GM19239 (cell line): ENCODE results near the gene KRTAP10-1.

ENCODE experiments used
- DNase-seq: peaks from one replicate; pipeline ENCODE4 v3.0.0; 2011; ENCODE audit warnings: low spot score; ENCODE audit not compliant: insufficient read length
- FAIRE-seq: peaks from 2 replicates; lab custom pipeline; 2011; peaks lifted over from hg19 to GRCh38; lab: Jason Lieb, UNC

The KRTAP10-1 gene

DNA sequence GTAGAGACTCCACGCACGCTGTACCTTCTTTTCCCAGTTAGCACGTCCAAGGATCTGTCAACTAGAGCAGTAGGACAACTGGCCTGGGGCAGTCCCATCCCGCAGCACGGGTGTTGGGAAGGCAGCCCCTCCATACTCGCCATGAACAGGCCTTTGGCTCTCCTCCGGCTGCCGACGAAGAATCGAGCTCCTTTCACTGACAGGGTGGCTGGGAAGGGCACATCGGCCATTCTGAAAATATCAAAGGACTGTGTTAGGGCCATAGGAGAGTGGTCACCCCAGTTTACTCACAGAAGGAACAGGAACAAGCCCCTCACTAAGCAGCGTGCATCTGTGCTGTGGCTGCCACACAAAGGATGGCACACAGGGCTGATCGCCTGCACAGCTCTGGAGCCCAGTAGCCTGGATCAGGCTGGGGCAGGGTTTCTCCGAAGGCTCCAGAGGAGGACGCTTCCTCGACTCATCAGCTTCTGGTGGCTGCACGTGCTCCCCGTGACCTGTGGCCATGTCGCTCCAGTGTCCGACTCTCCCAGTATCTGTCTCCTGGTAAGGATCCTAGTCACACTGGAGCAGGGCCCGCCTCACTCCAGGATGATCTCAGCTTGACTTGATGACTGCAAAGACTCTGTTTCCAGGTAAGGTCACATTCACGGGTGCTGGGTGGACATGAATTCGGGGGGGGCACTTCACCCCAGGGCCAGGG is 8.9 kb downstream of the KRTAP10-1 start:
- DNase-seq: no peak
- no peak for FAIRE-seq

DNA sequence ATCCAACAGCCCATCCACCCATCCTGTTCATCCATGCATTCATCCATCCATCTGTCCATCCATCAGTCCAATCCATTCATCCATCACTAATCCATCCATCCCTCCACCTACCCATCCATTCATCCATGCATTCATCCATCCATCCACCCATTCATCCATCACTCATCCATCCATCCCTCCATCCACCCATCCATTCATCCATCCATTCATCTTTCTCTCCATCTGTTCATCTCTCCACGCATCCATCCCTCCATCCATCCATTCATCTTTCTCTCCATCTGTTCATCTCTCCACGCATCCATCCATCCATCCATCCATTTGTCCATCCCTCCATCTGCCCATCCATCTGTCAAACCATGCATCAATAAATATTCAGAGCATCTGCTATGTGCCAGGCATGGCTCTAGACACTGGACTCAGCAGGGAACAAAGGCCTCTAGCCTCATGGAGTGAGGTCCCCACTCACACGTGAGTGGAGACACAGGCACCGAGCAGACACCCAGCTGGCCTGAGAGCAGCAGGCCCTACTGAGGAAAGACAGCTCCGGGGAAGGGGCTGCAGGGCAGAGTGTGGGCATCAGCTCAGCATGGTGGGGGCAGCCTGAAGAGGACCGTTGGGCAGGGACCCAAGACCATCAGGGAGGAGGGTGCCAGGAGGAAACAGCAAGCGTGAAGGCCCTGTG is 9.6 kb downstream of the KRTAP10-1 start:
- no peak for FAIRE-seq
- DNase-seq: no peak

DNA sequence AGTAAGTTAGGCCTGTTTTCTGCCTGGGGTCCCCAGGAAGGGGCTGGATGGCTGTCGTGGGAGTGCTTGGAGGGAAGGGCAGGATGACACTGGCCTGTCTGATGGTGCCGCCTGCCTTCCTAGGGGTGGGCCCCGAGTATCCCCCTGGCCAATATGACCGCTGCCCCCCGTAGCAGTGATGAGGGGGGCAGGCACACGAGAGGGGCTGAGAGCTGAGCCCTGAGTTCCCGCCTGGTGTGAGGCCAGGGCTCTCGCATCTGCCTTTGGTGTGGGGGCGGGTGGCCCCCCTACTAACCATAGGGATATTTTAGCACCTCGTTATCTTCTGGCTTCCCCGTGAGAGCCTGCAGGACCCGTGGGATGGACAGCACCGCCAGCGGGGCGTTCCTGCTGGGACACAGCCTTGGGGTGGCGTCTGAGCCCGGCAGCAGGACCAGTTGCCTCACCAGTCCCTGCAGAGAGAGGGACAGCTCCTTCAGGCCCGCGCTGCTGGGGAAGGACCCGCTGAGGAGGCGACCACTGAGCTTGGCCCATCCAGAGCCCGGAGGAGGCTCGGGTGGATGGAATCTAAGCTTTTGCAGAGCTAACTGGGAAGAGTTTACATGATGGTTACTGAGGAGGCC is 10.4 kb downstream of the KRTAP10-1 start:
- DNase-seq (no peak), FAIRE-seq (no peak)

DNA sequence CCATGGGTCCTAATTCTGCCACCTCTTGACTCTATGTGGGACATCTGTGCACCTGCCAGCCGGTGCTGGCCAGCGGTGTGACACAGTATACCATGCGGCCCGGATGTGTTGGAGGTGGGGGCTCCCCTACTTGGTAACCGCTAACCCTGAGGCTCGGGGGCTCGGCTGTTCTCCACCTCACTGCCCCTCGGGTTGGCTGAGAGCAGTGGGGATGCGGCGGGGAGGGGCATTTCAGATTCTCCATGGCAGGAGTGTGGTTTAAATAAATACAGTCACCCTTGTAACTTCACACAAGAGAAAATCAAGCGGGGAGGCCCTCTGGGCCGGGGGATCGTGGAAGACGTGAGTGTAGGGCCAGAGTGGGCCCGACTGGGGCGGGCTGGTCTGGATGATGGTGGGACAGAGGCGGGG is 11.0 kb downstream of the KRTAP10-1 start:
- FAIRE-seq (no peak), DNase-seq (no peak)

DNA sequence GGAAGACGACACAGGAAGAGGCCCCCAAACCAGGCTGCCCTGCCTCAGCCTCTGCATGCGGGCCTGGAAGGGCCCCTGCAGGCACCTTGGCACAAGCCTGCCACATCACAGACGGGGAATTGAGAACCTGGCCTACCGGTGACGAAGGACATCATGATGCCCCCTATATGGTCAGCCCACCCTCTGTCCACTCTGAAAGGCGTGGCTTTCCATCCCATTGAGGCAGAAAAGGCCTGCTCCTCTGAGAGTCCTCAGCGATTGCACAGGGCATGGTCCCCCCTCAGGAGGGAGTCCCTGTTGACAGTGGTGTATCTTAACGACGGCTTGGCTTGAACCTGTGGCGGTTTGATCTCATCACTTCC is 11.4 kb downstream of the KRTAP10-1 start:
- no peak for FAIRE-seq
- DNase-seq: no peak

DNA sequence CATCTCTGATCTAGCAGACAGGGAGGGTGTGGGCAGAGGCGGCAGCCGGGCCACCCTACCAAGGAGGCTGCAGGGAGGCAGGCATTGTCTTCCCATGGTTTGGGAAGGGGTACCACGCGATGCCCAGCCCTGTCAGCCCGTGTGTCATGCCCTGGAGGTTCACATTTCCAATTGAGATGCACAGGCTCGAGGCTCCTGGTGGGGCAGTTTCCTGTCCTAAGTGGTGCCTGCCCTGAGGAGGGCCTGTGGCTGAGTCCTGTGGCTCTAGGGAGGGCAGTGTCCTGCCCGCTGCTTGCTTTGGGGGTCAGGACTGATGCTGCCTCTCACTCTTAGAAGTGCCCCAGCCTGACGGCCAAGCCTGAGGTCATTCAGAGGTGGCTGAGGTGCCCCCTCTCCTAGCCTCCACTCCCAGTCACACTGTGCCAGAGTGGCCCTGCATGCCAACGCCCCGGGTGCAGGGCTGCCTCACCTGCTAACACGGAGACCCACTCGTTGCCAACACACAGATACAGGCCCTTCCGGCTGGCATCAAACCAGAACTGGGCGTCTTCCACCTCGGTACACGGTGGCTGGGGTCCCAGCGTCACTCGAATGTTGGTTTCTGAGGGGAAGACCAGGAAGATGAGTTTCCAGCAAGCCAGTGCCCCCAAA is 11.9 kb downstream of the KRTAP10-1 start:
- DNase-seq: no peak
- FAIRE-seq: no peak

DNA sequence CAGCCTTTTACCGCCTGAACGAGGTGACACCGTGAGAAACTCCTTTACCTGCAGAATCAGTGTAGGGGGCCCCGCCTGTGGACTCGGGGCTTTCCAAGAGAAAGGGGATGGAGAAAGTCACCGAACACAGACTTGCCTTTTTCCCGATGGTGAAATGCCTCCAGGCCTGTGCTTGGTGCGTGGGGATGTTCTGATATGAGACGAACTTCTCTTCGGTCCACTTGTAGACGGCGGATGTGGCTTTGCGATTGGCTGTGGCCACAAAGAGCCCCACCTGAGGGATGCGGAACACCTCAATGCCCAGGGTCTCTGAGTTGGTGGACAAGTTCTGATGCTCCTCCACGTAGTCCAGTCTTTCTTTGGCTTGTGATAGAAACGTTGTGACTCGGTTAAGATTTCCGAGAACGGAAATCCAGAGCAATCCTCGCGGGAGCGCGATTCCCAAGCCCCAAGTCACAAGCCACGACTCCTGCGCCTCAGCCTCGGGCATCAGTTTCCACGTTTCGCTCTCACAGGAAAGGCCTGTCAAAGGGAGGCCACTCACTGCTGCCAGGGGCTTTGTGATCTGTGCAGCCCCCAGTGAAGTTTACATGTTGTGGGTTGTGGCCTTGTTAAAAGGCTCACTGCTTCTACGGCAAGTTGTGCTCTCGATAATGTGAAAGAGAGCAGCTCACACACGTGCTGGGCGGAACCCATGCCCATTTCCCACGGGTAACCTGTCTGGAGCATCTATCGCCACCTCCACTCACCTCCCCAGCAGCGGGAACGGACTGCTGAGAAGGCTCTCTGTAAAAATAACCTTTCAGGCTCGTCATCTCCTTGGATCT is 12.6 kb downstream of the KRTAP10-1 start:
- DNase-seq (no peak), FAIRE-seq (no peak)

DNA sequence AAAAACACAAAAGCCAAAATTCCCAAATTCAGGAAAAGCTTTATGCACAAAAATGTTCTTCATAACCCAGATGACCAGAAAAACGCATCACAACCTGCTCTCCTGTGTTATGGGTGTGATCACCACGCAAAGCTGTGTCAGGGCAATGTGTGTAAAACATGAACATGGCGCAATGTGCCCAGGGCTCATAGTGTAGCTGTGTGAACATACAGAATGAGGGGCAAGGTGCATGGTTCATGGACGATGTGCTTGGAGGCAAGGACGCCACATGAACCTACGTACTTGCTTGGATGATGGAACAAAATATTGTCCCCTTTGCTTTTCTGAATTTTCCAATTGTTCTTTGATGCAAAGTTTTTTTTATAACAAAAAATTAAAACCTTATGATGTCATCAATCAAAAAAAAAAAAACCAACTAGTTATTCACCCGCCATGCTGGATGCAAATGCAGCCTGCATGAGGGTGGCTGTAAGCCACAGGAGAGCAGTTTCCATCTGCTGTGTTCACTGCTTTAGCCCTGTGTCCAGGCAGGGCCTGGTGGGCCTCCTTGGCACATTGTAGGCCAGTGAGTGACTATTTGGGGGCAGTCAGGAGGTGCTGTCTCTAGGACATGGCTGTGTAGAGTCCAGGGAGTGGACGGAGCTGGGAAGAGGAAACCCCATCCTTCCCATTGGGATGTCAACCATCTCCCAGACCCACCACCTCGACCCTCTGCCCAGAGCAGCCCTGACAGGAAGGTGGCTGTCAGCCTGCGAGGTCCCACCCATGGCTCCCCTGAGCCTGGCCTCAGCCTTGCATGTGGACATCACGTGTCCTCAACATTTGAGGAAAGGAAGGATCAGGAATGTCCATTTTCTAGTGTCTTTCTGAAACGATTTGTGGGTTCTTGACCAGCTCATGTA is 13.6 kb downstream of the KRTAP10-1 start:
- DNase-seq (no peak), FAIRE-seq (no peak)

DNA sequence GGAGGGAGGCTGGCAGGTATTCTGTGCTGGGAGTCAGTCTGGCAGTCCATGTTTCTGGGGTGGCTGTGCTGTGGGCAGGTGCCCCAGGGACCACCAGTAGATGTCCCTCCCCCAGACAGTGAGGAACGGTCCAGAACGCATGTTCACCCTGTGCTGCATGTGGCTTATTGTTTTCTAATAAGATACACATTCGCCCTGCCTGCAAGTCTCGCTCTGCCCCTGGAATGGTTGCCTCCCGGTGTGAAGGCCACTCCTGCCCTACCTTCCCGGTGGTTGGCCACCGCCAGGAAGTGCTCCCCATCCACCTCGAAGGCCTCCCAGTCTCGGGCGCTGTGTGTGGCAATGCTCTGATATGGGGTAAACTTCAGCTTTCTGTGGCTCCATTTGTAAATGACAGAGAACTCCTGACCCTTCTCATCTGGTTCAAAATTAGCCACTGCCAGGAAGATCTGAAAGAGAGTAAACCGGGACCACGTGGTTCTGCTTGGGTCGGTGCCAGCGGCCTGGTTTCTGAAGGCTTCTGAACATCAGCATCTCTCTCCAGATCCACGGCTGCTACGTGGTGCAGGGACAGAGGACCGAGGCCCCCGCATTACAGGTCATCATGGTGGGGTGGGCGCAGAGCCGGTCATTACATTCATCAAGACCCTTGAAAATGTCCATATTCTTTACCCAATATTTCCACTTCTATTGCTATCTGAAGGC is 14.5 kb downstream of the KRTAP10-1 start:
- no peak for DNase-seq
- FAIRE-seq: no peak

DNA sequence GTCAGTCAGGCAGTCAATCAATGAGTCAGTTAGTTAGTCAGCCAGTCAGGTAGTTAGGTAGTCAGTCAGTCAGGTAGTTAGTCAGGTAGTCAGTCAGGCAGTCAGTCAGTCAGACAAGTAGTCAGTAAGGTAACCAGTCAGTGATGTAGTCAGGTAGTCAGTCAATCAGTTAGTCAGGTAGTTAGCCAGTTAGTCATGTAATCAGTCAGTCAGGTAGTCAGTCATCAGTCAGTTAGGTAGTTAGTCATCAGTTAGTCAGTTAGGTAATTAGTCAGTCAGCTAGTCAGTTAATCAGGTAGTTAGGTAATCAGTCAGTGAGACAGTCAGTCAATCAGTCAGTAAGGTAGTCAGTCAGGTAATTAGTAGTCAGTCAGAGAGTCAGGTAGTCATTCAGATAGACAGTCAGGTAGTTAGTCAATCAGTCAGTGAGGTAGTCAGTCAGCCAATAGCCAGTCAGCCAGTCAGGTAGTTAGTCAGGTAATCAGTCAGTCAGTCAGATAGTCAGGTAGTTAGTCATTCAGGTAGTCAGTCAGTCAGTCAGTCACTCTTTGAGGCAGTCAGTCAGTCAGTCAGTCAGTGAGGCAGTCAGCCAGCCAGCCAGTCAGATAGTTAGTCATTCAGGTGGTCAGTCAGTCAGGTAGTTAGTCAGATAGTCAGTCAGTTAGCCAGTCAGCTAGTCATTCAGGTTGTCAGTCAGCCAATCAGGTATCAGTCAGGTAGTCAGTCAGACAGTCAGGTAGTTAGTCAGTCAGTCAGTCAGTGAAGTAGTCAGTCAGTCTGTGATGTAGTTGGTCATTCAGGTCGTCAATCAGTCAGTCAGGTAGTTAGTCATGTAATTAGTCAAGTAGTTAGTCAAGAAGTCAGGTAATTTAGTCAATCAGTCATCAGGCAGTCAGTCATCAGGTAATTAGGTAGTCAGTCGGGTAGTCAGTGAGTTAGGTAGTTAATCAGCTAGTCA is 15.3 kb downstream of the KRTAP10-1 start:
- no peak for FAIRE-seq
- no peak for DNase-seq

DNA sequence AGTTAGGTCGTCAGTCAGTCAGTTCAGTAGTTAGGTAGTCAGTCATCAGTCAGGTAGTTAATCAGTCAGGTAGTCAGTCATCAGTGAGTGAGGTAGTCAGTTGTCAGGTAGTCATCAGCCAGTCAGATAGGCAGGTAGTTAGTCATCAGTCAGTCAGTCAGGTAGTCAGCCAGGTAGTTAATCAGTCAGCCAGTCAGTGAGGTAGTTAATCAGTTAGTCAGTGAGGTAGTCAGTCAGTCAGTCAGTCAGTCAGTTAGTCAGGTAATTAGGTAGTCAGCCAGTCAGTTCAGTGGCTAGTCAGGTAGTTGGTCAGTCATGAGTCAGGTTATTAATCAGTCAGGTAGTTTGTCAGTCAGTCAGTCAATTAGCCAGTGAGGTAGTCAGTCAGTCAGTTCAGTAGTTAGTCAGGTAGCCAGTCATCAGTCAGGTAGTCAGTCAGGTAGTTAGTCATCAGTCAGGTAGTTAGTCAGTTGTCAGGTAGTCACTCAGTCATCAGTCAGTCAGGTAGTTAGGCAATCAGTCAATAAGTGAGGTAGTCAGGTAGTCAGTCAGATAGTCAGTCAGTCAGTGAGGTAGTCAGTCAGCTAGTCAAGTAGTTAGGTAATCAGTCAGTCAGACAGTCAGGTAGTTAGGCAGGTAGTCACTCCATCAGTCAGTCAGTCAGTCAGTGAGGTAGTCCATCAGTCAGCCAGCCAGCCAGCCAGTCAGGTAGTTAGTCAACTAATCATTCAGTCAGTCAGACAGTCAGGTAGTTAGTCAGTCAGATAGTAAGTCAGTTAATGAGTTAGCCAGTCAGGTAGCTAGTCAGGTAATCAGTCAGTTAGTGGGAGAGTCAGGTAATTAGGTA is 16.2 kb downstream of the KRTAP10-1 start:
- FAIRE-seq: no peak
- DNase-seq: no peak

DNA sequence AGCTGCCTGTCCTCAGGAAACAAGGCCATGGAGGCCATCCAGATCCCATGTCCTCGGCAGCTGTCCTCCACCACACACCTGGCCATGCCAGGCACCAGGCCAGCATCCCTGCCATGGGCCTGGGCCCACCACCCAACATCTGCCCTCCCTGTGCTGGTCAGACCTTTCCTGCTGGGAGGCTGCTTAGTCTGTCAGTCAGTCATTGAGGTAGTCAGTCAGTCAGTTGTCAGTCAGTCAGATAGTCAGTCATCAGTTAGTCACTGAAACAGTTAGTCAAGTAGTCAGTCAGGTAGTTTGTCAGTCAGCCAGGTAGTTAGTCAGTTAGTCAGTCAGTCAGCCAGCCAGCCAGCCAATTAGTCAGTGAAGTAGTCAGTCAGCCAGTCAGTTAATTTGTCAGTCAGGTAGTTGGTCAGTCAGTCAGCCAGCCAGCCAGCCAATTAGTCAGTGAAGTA is 17.2 kb downstream of the KRTAP10-1 start:
- FAIRE-seq (no peak), DNase-seq (no peak)

DNA sequence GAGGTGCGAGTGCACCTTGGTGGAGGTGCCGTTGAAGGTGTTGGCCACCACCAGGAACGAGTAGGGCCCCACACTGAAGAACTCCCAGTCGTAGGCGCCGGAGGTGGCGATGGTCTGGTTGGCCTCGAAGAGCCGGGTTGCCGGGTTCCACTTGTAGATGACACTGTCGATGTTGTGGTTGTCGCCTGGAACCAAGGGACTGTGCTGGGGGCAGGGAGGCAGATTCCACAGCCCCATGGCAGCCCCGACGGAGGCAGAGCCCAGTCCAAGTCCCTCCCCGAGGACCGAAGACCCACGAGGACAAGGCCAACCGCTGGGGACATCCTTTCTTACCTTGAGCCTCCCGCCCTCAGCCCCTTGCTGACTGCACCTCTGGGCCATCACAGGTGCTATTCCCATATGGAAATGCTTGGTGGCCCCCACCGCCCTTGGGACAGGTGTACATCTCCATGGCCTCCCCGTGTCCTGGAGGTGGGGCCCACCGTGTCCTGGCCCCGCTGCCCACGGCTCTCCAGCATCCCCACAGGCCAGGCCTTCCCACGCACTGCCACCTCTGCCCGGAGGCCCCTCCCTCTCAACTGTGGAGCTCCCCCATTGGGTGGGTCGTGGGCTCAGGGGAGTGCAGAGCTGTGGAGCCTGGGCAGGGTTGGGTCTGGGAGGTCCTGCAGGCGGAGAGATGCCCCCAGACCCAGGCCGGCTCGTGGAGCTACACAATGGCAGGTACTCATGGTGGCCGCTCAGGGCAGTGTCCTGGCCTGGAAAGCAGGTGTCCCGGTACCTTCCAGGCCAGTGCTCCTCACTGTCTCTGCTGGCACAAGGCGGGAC is 17.9 kb downstream of the KRTAP10-1 start:
- no peak for DNase-seq
- no peak for FAIRE-seq

DNA sequence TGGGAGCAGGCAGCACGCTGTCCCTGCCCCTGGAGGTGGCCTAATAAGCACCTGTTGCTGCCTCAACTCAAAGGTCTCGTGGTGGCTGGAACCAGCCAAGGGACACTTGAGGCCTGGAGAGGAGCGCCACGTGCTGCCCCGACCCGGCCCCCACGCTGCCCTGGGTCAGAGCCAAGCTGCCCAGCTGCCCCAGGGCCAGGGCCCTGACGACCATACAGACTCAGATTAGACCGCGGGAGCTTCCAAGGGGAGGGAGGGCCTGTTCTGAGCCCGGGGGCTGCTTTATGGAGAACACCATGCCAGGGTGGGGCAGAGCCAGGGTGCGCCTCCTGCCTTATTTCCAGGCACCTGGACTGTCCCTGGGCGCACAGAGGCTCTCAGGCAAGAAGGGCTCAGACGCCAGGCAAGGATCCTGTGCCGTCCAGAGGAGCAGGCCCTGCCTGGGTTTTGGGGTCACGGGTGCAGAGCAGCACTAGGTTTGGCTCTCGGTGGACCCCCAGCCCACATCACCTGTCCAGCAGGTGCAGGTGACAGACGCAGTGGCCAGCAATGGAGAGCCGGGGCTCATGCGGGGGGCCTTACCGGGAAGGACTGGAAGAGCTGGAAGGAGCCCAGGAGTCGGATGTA is 18.6 kb downstream of the KRTAP10-1 start:
- FAIRE-seq: no peak

More for the DNA sequence above, 18.6 kb downstream of the KRTAP10-1 start:
- DNase-seq: no peak
